ENCODE results near the gene ZNF280C. TPM values are rescaled to one million over a fixed set of nuclear protein-coding genes. Genes with fewer than 3 reads are reported as not detected.

The ZNF280C gene
- total RNA-seq, 1 donor = 5.8 TPM

DNA sequence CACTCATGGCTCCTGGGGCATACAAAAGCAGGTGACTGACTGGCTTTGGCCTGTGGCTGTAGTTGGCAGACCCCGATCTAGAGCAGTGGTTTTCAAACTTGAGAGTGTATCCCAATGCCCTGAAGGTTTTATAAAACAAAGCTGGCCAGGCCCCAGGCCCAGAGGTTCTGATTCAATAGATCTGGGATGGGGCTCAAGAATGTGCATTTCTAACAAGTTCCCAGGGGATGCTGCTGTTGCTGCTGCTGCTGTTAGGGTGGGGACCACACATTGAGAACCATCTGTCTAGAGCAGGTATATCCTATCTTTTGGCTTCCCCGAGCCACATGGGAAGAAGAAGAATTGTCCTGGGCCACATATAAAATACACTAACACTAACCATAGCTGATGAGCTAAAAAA lies 110.4 kb downstream of the ZNF280C start:
- Histone ChIP-seq H3K27me3 (ENCODE audit: insufficient read depth, low read length) (no peaks in the 10 kb centered on the region), H3K9me3 (ENCODE audit: low read depth, low read length) (no peaks in the 10 kb centered on the region), H3K4me3 (ENCODE audit: low read length) (no peak overlapping the region), H3K4me1 (ENCODE audit: insufficient read depth, low read length) (no peaks in the 10 kb centered on the region)

DNA sequence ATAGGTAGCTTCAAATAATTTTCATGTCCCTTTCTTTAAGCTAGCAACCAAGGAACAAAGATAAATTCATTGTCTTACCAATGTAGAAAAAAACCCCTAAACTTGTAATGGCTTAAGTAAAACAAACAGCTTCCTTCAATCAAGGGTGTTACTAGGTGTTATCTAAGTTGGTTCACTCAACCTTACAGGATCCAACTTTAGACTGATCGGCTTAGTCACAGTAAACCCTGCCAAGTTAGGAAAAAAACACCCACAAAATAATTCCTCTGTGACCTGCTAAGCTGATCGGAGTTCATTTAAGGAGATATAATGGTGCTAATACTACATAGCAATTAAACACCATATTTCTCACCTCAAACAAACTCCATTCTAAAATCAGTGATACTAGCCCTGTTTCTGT lies 113.1 kb downstream of the ZNF280C start:
- Histone ChIP-seq H3K27me3 (ENCODE audit: insufficient read depth, low read length) (no peaks in the 10 kb centered on the region), H3K9me3 (ENCODE audit: low read depth, low read length) (no peaks in the 10 kb centered on the region), H3K4me3 (ENCODE audit: low read length) (no peak overlapping the region), H3K4me1 (ENCODE audit: insufficient read depth, low read length) (no peaks in the 10 kb centered on the region)

Other genes with a start within 250 kb of the ZNF280C start
- 52.1 TPM for gene ELF4, start 158.4 kb downstream of the ZNF280C start, total RNA-seq
- gene AIFM1, start 103.1 kb downstream of the ZNF280C start, total RNA-seq = 5.0 TPM
- 8.2 TPM for gene RAB33A, start 96.9 kb downstream of the ZNF280C start, total RNA-seq
- 7.8 TPM for gene SLC25A14, start 71.0 kb upstream of the ZNF280C start, total RNA-seq
- gene GPR119, start 116.8 kb upstream of the ZNF280C start, total RNA-seq = not detected
- gene RBMX2, start 133.1 kb upstream of the ZNF280C start, total RNA-seq = 19.7 TPM

Measured in mononuclear cell (primary cell).